HG03521 (cell line): Measurements from ENCODE around the gene GTPBP6.
"Not testable (repeated sequence)": the region's sequence is repeated elsewhere in the genome, so short reads cannot be mapped to it uniquely, and the experiment has no call there.

Experiments used
- ATAC-seq: cut with Tn5 transposase; IDR thresholded peaks from one replicate; pipeline ENCODE4 v1.9.1; 2021; ENCODE audit warnings: mild to moderate bottlenecking, moderate library complexity; ENCODE audit not compliant: unreplicated experiment

Gene GTPBP6

GRCh38 chrX:335758-336155 is 17.2 kb upstream of the GTPBP6 start:
- ATAC-seq: no peak

DNA sequence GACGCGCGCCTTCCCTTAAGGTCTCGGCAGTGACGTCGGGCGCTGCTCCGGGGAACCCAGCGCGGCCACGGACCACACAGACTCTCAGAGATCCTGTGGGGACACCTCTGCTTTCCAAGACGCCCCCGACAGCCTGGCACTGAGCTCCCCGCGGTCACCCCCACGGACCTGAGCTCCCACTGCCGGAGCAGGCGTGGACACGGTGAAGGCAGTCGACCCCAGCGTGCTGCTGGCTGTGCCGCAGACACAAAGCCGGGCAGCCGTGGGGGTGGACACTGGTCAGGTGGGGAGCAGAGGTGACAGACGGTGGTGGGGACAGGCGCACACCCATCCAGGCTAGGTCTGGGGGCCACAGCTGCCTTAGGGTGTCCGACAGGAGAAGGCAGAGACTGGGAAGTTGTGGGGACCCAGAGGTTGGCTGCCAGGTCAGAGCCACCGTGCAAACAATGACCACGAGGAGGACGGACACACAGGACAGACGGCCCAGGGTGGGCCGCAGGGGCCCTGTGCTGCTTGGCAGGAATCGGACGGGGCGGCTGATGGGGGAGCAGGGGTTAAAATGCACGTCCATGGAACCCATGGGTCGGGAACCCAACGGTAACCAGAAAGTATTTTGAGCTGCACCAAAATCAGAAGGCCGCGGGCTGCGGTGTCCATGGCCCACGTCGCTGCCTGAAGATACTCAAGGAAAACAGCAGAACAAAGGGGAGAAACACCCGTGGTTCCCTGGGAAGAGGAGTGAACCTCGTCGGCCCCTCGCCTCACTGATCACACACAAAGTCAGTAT is 16.6 kb upstream of the GTPBP6 start:
- no peak for ATAC-seq

DNA sequence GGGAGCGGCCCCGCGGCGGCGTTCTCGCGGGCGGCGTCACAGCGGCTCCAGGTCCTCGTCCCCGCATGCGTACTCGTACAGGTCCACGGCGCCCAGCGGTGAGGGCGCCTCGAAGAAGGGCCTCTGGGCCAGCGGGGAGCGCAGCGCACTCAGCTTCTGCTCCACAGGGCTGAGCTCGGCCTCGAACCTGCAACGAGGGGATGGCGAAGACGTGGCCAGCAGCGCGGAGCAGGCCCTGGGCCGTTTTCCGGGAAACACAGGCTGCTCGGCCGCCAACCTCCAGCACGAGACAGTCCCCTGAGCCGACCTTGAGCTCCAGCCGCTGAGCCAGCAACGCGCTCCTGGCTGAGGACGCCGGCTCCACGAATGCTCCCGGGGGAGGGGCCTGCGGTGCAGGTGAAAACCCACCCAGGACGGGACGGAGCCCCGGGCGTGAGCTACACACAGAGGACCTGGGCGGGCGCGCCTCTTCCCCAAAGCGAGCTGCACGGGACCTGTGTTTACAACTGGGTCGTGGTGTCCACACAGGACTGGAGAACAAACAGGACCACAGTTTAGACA is 15.8 kb upstream of the GTPBP6 start:
- no peak for ATAC-seq

DNA sequence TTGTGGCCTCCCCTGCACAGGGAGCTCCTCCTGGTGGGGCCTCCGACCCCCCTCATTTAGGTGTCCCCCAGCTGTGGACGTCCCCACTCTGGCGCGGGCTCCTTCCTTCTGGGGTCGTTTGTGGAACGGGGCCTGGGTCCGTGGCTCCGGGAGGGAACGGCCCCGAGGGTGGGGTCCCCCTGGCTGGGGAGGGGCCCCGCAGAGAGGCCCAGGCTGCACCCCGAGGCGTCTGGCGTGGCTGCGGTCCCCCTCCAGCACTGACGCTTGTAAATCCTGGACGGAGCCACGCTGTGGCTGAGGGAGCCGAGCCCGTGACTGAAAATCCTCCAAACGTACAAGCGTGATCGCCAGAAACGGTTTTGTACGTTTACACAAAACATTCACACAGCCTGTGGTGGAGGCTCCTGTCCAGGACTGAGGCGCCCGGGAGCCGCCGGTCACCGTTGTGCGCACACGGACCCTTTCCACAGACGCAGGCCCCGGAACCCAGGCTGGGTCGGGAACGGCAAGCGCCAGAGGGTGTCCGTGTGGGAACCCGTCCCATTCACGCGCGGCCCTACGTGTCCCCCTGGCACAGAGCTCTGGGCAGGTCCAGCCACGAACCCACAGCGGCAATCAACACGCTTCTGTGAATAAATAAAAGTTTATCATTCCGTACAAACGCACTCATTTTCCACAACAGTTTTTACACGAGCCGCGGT is 15.2 kb upstream of the GTPBP6 start:
- no peak for ATAC-seq

DNA sequence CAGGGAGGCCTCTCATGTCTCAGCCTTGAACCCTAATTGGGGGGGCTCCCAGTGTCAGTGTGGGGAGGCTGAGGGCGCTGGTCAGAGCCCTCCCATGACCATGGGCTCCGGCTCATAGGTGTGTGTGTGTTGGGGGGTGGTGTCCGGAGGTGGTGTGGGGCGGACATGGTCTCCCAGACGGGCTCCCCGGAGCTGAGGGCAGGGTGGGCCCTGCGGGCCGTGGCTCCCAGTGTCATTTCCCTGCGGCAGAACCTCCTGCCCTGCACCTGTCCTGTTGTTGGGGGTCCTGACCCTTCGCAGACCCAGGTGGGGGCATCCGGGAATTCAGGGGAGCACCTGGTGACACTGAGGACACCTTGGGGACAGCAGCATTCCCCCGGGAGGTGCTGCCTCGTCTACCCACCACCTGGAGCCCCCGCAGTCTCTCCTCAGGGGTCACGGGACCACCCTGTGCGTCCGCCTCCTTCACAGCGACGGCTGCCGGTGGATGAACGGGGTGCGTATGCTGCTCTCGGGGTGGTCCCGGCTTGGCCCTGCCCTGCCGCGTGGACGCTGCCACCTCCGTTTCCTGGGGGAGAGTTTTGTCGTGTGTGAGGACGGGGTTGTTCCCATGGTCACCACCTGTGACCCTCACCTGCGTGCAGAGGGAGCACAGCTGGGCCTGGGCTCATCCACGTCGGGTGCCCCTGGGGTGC is 14.5 kb upstream of the GTPBP6 start:
- ATAC-seq: no peak

DNA sequence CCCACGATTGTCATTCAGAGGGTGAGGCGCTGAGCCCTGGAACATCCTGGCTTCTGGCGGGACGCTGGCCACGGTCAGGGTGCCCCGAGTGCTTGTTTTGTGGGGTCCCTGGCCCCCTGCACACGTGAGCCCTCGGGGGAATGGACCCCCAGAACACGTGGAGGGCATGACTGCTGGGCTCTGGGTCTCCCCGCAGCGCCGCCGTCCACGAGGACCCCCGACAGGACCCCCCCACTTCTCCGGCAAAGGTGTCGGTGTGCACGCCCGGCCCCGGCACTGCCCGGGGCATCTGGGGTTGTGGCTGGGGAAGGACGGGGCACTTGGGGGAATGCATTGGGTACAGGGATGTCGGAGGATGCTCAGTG is 13.9 kb upstream of the GTPBP6 start:
- no peak for ATAC-seq

GRCh38 chrX:331825-332495 is 13.4 kb upstream of the GTPBP6 start:
- ATAC-seq: no peak

- ATAC-seq: no peak
Measured at GRCh38 chrX:331151-331824, 12.7 kb upstream of the GTPBP6 start.

- no peak for ATAC-seq
Measured at GRCh38 chrX:330726-331150, 12.1 kb upstream of the GTPBP6 start.

DNA sequence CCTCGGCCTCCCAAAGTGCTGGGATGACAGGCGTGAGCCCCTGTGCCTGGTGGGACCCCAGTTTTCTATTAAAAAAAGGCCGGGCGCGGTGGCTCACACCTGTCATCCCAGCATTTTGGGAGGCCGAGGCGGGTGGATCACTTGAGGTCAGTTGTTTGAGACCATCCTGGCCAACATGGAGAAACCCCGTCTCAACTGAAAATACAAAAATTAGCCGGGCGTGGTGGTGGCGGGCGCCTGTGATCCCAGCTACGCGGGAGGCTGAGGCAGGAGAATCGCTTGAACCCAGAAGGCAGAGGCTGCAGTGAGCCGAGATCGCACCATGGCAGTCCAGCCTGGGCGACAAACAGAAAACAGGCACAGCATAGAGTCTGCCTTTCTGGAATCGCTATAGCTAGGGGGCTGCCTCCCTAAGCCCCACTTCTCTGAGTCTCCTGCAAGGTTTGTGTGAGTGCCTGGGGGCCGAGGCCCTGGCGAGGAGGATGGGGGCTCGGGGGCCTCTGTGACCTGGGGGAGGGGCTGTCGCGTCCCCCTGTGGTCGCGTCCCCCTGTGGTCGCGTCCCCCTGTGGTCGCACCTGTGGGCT is 11.6 kb upstream of the GTPBP6 start:
- ATAC-seq: not testable (repeated sequence)

DNA sequence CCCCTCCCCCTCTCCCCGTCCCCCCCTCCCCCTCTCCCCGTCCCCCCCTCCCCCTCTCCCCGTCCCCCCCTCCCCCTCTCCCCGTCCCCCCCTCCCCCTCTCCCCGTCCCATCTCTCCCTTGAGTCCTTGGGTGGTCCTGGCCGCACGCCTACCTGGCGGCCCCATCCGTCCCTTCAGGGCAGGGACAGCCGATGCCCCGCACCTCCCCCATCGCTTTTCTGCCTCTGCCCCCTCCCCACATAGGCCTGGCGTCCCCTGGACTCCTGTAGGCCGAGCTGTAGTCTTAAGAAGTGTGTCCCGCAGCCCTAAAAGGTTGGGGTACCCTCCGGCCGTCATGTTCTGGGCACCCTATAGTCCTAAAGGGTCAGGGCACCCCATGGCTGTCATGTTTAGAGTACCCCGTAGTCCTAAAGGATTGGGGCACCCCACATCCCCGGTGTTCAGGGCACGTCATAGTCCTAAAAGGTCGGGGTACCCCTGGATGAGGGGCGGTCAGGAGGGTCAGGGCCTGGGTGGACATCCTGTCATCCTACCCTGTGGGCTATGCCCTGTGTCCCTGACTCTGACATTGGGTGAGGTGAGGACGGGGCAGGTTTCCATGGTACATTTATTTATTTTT is 10.8 kb upstream of the GTPBP6 start:
- no peak for ATAC-seq

DNA sequence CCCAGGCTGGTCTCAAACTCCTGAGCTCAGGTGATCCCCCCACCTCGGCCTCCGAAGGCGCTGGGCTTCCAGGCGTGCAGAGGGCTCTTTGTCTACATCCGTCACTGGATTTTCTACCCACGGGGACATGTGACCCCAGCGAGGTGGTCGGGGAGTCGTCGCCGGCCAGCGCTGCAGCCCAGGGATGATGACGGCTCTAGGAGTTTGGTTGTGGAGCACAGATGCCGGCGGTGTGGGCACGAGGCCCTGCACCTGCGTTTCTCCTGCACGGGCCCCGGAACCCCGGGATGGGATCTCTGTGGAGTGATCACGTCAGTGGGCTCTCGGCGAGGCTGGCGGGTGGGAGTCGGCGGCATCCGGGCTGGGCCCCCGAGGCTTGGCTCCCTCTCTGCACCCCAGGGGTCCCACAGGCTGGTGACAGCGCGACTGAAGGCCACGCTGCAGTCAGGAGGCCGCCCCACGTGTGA is 9.1 kb upstream of the GTPBP6 start:
- no peak for ATAC-seq

DNA sequence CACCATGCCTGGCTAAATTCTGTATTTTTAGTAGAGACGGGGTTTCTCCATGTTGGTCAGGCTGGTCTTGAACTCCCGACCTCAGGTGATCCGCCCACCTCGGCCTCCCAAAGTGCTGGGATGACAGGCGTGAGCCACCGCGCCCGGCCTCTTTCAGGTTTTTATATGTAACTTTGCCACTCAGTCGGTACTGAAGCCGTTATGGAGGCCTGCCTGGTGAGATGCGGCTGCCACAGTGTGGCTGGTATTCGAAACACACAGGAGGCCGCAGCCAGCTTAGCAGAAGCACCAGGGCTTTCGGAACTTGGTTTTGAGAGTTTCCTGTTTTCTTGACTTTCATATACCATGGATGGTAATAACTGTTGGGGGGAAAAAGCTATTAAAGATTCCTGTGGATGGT is 6.1 kb upstream of the GTPBP6 start:
- ATAC-seq: not testable (repeated sequence)

- no peak for ATAC-seq
Measured at GRCh38 chrX:323721-324628, 5.4 kb upstream of the GTPBP6 start.

DNA sequence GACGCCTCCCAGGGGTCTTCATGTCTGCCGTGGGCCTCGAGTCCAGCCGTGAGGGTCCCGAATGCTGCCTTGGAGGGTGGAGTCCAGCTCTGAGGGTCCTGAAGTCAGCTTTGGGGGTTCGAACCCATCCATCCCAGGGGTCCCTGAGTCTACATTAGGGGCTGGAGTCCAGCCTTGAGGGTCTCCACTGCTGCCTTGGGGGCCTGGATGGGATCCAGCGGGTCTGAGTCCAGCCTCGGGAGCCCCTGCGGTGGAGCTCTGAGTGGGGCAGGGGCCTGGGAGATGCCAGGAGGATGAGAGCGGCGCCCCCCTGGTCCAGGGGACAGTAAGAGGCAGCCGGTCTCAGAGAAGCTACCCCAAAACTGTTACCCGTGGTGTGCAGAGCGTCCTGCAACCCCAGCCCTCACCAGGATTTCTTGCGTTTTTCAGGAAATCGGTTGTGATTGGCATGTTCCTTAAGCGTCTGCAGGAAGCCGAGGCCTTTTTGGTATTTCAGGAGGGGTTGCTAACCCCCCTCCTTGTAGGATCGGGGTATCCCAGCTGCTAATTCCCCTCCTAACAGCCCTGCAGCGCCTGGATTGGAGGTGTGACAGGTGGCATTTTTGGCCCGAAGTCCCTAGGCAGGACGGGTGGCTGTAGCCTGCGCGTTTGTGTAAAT is 1.7 kb upstream of the GTPBP6 start:
- no peak for ATAC-seq

GRCh38 chrX:319579-320125 is 1.1 kb upstream of the GTPBP6 start:
- no peak for ATAC-seq

- ATAC-seq: peak; percentile 52
Measured at GRCh38 chrX:318068-318738, 393 bp downstream of the GTPBP6 start.
